CD1c-positive myeloid dendritic cell (primary cell): ENCODE data around the gene SAMD3.
"Not testable (repeated sequence)": the region's sequence is repeated elsewhere in the genome, so short reads cannot be mapped to it uniquely, and the experiment has no call there.

Source experiments
- DNase-seq: peaks from one replicate; pipeline ENCODE4 v3.0.0-alpha.2; 2016; ENCODE audit errors: extremely low spot score

Gene SAMD3

GRCh38 chr6:130222775-130223174 lies at the start of gene SAMD3:
Gene SAMD3, minus strand, starts transcription at chr6:130222951. Its CDS starts 7,678 bp downstream, at chr6:130215273.
- DNase-seq: no peak

GRCh38 chr6:130269969-130270635 lies 47.4 kb upstream of the SAMD3 start:
- no peak for DNase-seq

GRCh38 chr6:130265553-130265952 lies 42.8 kb upstream of the SAMD3 start:
- DNase-seq: not testable (repeated sequence)

- DNase-seq: no peak
These were observed 39.3 kb upstream of the SAMD3 start for GRCh38 chr6:130262008-130262407.

GRCh38 chr6:130261558-130261957 lies 38.8 kb upstream of the SAMD3 start:
- not testable (repeated sequence) for DNase-seq

GRCh38 chr6:130260614-130261241 lies 38.0 kb upstream of the SAMD3 start:
- not testable (repeated sequence) for DNase-seq

- not testable (repeated sequence) for DNase-seq
These were observed 37.3 kb upstream of the SAMD3 start for GRCh38 chr6:130260050-130260462.

GRCh38 chr6:130259557-130259956 lies 36.8 kb upstream of the SAMD3 start:
- no peak for DNase-seq

GRCh38 chr6:130259140-130259539 lies 36.4 kb upstream of the SAMD3 start:
- no peak for DNase-seq

GRCh38 chr6:130252527-130253237 lies 29.9 kb upstream of the SAMD3 start:
- DNase-seq: no peak

- DNase-seq: no peak
These were observed 22.5 kb upstream of the SAMD3 start for GRCh38 chr6:130245267-130245666.

- DNase-seq: no peak
These were observed 22.0 kb upstream of the SAMD3 start for GRCh38 chr6:130244728-130245127.

- no peak for DNase-seq
These were observed 17.5 kb upstream of the SAMD3 start for GRCh38 chr6:130240232-130240631.

- DNase-seq: no peak
These were observed 17.0 kb upstream of the SAMD3 start for GRCh38 chr6:130239755-130240154.

- DNase-seq: no peak
These were observed 10.6 kb upstream of the SAMD3 start for GRCh38 chr6:130233330-130233729.

- DNase-seq: not testable (repeated sequence)
These were observed 7.8 kb upstream of the SAMD3 start for GRCh38 chr6:130230531-130230930.

GRCh38 chr6:130229645-130230044 lies 6.9 kb upstream of the SAMD3 start:
- DNase-seq: no peak

- peak; percentile 30 for DNase-seq
These were observed 757 bp upstream of the SAMD3 start for GRCh38 chr6:130223508-130223907.

GRCh38 chr6:130218134-130218533 lies 4.6 kb downstream of the SAMD3 start:
- DNase-seq: no peak

- no peak for DNase-seq
These were observed 6.1 kb downstream of the SAMD3 start for GRCh38 chr6:130216620-130217019.

- peak; percentile 18 for DNase-seq
These were observed 7.2 kb downstream of the SAMD3 start for GRCh38 chr6:130215526-130215925.

- no peak for DNase-seq
These were observed 10.4 kb downstream of the SAMD3 start for GRCh38 chr6:130212215-130212874.
